Muscle of leg (tissue), 16 donors: ENCODE data around the gene GPR50. TPM values are rescaled to one million over a fixed set of nuclear protein-coding genes. Genes with fewer than 3 reads are reported as not detected.
A peak's percentile ranks its signal among the peaks of the same experiment; 100 is the strongest.

Source experiments
- DNase-seq: peaks from one replicate; pipeline ENCODE4 v3.0.0; 2013
- H3K27ac ChIP-seq: one replicate; pipeline ENCODE4 v1.5.1; 2013; ENCODE audit warnings: mild to moderate bottlenecking, low read length, control low read depth
- H3K27me3 ChIP-seq: one replicate; pipeline ENCODE4 v1.6.1; 2013; ENCODE audit warnings: low read length; ENCODE audit not compliant: control insufficient read depth, insufficient read depth
- H3K36me3 ChIP-seq: one replicate; pipeline ENCODE4 v1.6.1; 2013; ENCODE audit warnings: low read length; ENCODE audit not compliant: control insufficient read depth, insufficient read depth
- H3K4me1 ChIP-seq: one replicate; pipeline ENCODE4 v1.6.1; 2013; ENCODE audit warnings: low read length; ENCODE audit not compliant: control insufficient read depth, insufficient read depth
- H3K4me3 ChIP-seq: one replicate; pipeline ENCODE4 v1.5.1; 2013; ENCODE audit warnings: low read length, control low read depth
- H3K9me3 ChIP-seq: replicated peaks from 2 replicates; pipeline ENCODE4 v1.6.1; 2013; ENCODE audit warnings: low read depth, low read length; ENCODE audit not compliant: control insufficient read depth
- WGBS: methylation state at CpG from one replicate; pipeline ENCODE4 v1.1.5; 2013; ENCODE audit warnings: missing lambda C conversion rate; ENCODE audit not compliant: insufficient coverage; 5-methylcytosine and 5-hydroxymethylcytosine counted together
- long read RNA-seq, 11 donors: transcript quantifications; one replicate each; lab custom pipeline, GENCODE V29; 2026
- polyA plus RNA-seq, 8 donors: library from polyadenylated mRNA; unstranded; fragments of 120-200 nt; gene quantifications; one replicate each; pipeline versions ENCODE4 v1.2.1 to v1.2.3, GENCODE V29; 2013; ENCODE audit warnings: inconsistent platforms in 1 of 8, low replicate concordance in 1 of 8; ENCODE audit not compliant: insufficient read length in 8 of 8, insufficient read depth in 1 of 8
- total RNA-seq: library from RNA; stranded (reverse); fragments of 120-200 nt; gene quantifications from one replicate; pipeline ENCODE4 v1.2.4, GENCODE V29; 2013

GPR50 gene
- total RNA-seq (not detected), polyA plus RNA-seq (not detected)
- long read RNA-seq, donor 1, result 0 reads
- long read RNA-seq, donor 2, result 0 reads
- long read RNA-seq, donor 3, result 0 reads
- long read RNA-seq, donor 4, result 0 reads
- long read RNA-seq, donor 5, result 0 reads
- long read RNA-seq, donor 6, result 0 reads
- long read RNA-seq, donor 7, result 0 reads
- long read RNA-seq, donor 8, result 0 reads
- long read RNA-seq, donor 9, result 0 reads
- long read RNA-seq, donor 10, result 0 reads
- long read RNA-seq, donor 11, result 0 reads

GRCh38 chrX:151176231-151176750, at the start of gene GPR50:
TSS of gene GPR50 (plus strand) at chrX:151176584. CDS start at chrX:151176722, 138 bp downstream.
- peaks cover 10% of the 10 kb centered on the region for H3K9me3 ChIP-seq
- peaks cover 2% of the 10 kb centered on the region for H3K4me1 ChIP-seq
- peaks cover 85% of the 10 kb centered on the region for H3K27me3 ChIP-seq
- peak within 1 kb of the TSS; percentile 22 for H3K4me3 ChIP-seq
- no peaks in the 10 kb centered on the region for H3K36me3 ChIP-seq
- 58% methylated on average over 11 of the region's 11 CpGs for WGBS
- no peak for DNase-seq
- H3K27ac ChIP-seq, result no peak within 1 kb of the TSS

GRCh38 chrX:151132531-151132930, 43.9 kb upstream of the GPR50 start:
- H3K36me3 ChIP-seq, result no peaks in the 10 kb centered on the region
- no peaks in the 10 kb centered on the region for H3K4me1 ChIP-seq

GRCh38 chrX:151151665-151152267, 24.6 kb upstream of the GPR50 start:
- no peaks in the 10 kb centered on the region for H3K9me3 ChIP-seq
- H3K27ac ChIP-seq, result no peak overlapping the region
- H3K27me3 ChIP-seq, result peaks cover 9% of the 10 kb centered on the region
- peak; percentile 68 for DNase-seq
- no peak overlapping the region for H3K4me3 ChIP-seq
- no peaks in the 10 kb centered on the region for H3K4me1 ChIP-seq
- 24% methylated on average over 5 of the region's 8 CpGs for WGBS
- no peaks in the 10 kb centered on the region for H3K36me3 ChIP-seq

More at GRCh38 chrX:151132531-151132930, 43.9 kb upstream of the GPR50 start:
- Histone ChIP-seq H3K4me3 (no peak overlapping the region), H3K27ac (no peak overlapping the region), H3K27me3 (peaks cover 2% of the 10 kb centered on the region), H3K9me3 (no peaks in the 10 kb centered on the region)
- no CpG with 5 or more reads among the region's 2 CpGs for WGBS
- DNase-seq, result no peak

GRCh38 chrX:151153086-151153485, 23.3 kb upstream of the GPR50 start:
- Histone ChIP-seq H3K4me3 (no peak overlapping the region), H3K4me1 (no peaks in the 10 kb centered on the region), H3K27me3 (peaks cover 9% of the 10 kb centered on the region), H3K9me3 (no peaks in the 10 kb centered on the region), H3K36me3 (no peaks in the 10 kb centered on the region), H3K27ac (no peak overlapping the region)
- DNase-seq, result peak; percentile 14
- 29% methylated on average over 2 of the region's 9 CpGs for WGBS

- no peak overlapping the region for H3K4me3 ChIP-seq
- H3K27ac ChIP-seq, result no peak overlapping the region
- no peaks in the 10 kb centered on the region for H3K9me3 ChIP-seq
- no peaks in the 10 kb centered on the region for H3K4me1 ChIP-seq
- 44% methylated on average over 5 of the region's 6 CpGs for WGBS
- H3K36me3 ChIP-seq, result no peaks in the 10 kb centered on the region
- H3K27me3 ChIP-seq, result peaks cover 8% of the 10 kb centered on the region
- DNase-seq, result no peak
Observed at GRCh38 chrX:151153667-151154066, 22.7 kb upstream of the GPR50 start.

DNA sequence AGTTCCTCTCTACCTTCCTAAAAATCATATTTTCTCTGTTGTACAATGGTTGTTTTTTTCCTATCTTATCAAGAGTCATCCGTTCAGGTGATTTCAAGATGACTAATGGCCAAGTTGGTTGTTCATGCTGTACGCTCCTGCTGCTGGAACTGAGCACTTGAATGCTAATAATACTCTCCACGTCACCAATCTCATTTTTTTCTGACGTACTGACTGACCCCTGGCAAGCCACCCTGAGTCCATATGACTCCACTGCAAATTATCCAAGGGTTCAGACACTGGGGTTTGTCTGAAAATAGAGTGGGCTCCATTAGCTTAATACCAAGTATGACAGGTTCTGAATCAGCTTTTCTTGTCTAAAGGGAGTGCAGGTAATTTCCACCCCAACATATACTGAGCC, 21.1 kb upstream of the GPR50 start:
- Histone ChIP-seq H3K36me3 (no peaks in the 10 kb centered on the region), H3K4me1 (no peaks in the 10 kb centered on the region), H3K27ac (no peak overlapping the region), H3K4me3 (no peak overlapping the region), H3K27me3 (peaks cover 6% of the 10 kb centered on the region), H3K9me3 (no peaks in the 10 kb centered on the region)
- DNase-seq, result no peak
- 83% methylated on average over 2 of the region's 4 CpGs for WGBS

GRCh38 chrX:151161690-151162089, 14.7 kb upstream of the GPR50 start:
- H3K27ac ChIP-seq, result no peak overlapping the region
- WGBS, result 60% methylated on average over 4 of the region's 4 CpGs
- DNase-seq, result no peak
- no peaks in the 10 kb centered on the region for H3K9me3 ChIP-seq
- no peak overlapping the region for H3K4me3 ChIP-seq
- H3K36me3 ChIP-seq, result no peaks in the 10 kb centered on the region
- H3K4me1 ChIP-seq, result no peaks in the 10 kb centered on the region
- peaks cover 6% of the 10 kb centered on the region for H3K27me3 ChIP-seq

DNA sequence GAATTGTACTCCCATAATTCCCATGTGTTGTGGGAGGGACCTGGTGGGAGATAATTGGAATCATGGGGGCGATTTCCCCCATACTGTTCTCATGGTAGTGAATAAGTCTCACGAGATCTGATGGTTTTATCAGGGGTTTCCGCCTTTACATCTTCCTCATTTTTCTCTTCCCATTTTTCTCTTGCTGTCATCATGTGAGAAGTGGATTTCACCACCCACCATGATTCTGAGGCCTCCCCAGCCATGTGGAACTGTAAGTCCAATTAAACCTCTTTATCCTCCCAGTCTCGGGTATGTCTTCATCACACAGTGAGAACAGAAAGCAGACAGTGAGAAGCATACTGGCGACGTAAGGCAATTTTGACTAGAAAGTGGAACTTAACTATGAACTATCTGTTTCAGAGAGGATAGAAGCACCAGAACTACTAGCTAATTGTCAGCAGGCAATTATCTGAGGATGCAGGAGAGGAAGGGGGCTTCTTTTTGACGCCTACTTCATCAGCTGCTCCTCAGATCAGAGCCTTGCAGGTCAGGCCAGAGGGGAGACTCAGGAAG, 8.5 kb upstream of the GPR50 start:
- no peak for DNase-seq
- no peaks in the 10 kb centered on the region for H3K9me3 ChIP-seq
- no peak overlapping the region for H3K4me3 ChIP-seq
- H3K27ac ChIP-seq, result no peak overlapping the region
- H3K36me3 ChIP-seq, result no peaks in the 10 kb centered on the region
- H3K27me3 ChIP-seq, result peaks cover 14% of the 10 kb centered on the region
- no peaks in the 10 kb centered on the region for H3K4me1 ChIP-seq
- WGBS, result 80% methylated on average over 2 of the region's 7 CpGs

DNA sequence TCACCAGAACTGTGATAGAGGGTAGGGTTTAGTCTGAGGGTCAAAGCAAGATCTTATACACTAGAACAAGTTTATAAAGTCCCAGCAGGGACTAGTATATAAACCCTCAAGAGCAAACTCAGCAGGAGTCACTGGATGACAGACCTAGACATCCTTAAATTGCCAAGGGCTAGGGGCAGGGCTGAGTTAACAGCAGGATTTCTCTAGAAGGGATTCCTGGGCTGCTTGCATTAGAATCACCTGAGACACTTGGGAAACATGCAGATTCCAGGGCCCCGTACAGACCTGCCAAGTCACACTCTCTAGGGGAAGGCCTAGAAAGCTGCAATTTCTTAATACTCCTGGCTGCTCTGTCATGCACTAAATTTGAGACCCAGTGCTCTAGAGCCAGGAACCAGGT, 6.6 kb upstream of the GPR50 start:
- Histone ChIP-seq H3K36me3 (no peaks in the 10 kb centered on the region), H3K27me3 (peaks cover 32% of the 10 kb centered on the region), H3K4me3 (no peak overlapping the region), H3K27ac (no peak overlapping the region), H3K9me3 (no peaks in the 10 kb centered on the region), H3K4me1 (no peaks in the 10 kb centered on the region)
- DNase-seq, result no peak
- WGBS, result 57% methylated on average over 1 of the region's 1 CpG

GRCh38 chrX:151174581-151175282, 1.7 kb upstream of the GPR50 start:
- Histone ChIP-seq H3K4me3 (no peak overlapping the region), H3K4me1 (peaks cover 2% of the 10 kb centered on the region), H3K9me3 (peaks cover 10% of the 10 kb centered on the region), H3K27me3 (peaks cover 73% of the 10 kb centered on the region), H3K36me3 (no peaks in the 10 kb centered on the region), H3K27ac (no peak overlapping the region)
- 30% methylated on average over 23 of the region's 37 CpGs for whole genome bisulfite sequencing
- DNase-seq, result no peak
